SU-DHL-6 (cell line): ENCODE results near the gene DNAJB8.

Source experiments
- EZH2phosphoT487 ChIP-seq: fragments of 200-600 bp; sonication (generic), shearing (Covaris generic); conservative IDR thresholded peaks from 2 replicates; pipeline ENCODE4 v1.6.1; 2018; ENCODE audit warnings: mild to moderate bottlenecking, antibody characterized with exemption, low read length, moderate library complexity, mixed read lengths
- TF ChIP-seq, protein P1 (sequence below): fragments of 200-600 bp; sonication (generic); IDR thresholded peaks from one replicate; pipeline ENCODE4 v1.5.1; 2017; ENCODE audit warnings: antibody characterized with exemption, mild to moderate bottlenecking, low read length, moderate library complexity; ENCODE audit not compliant: insufficient read depth, poor library complexity, severe bottlenecking

DNA sequence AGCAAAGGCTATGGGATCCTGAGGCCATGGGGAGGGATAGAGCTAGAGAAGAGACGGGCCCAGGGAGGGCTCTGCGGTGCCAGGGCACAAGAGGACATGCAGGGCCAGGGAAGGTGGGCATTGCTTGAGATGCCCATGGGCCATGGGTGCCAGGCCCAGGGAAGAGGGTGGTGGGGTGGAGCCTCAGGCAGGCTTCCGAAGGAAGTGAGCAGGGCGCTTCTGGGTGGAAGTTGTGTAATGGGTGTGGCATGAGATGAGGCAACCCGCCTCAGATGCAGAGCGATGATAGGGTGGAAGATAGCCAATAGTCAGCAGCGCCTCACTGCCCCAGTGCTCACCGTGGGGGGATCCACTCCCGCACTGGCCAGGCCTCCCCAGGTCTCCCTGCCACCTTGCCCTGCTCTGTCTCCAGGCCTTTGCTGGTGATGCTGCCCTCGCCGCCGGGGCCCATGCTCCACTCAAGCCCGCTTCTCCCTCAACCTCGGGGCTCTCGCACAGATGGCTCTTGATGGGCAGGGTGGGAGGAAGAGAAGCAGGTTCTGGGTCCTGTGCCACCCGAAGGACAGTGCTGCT, 51.4 kb downstream of the DNAJB8 start:
- TF ChIP-seq, protein P1, sequence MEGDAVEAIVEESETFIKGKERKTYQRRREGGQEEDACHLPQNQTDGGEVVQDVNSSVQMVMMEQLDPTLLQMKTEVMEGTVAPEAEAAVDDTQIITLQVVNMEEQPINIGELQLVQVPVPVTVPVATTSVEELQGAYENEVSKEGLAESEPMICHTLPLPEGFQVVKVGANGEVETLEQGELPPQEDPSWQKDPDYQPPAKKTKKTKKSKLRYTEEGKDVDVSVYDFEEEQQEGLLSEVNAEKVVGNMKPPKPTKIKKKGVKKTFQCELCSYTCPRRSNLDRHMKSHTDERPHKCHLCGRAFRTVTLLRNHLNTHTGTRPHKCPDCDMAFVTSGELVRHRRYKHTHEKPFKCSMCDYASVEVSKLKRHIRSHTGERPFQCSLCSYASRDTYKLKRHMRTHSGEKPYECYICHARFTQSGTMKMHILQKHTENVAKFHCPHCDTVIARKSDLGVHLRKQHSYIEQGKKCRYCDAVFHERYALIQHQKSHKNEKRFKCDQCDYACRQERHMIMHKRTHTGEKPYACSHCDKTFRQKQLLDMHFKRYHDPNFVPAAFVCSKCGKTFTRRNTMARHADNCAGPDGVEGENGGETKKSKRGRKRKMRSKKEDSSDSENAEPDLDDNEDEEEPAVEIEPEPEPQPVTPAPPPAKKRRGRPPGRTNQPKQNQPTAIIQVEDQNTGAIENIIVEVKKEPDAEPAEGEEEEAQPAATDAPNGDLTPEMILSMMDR: no peak
- no peak for TF ChIP-seq EZH2phosphoT487
